Tongue (tissue), 2 donors: ENCODE measurements around the gene TRAPPC8. TPM values are rescaled to one million over a fixed set of nuclear protein-coding genes. Genes with fewer than 3 reads are reported as not detected.
A peak's percentile ranks its signal among the peaks of the same experiment; 100 is the strongest.
"Not testable (repeated sequence)": the region's sequence is repeated elsewhere in the genome, so short reads cannot be mapped to it uniquely, and the experiment has no call there.

Experiments used
- DNase-seq: peaks from one replicate; pipeline ENCODE4 v3.0.0-alpha.2; 2015
- total RNA-seq: library from RNA; depleted of rRNA; stranded (reverse); fragments of >200 nt; gene quantifications from one replicate; pipeline ENCODE4 v1.2.3, GENCODE V29; 2014

Gene TRAPPC8
- total RNA-seq: 57.1 TPM

GRCh38 chr18:31942999-31943877 lies at the start of gene TRAPPC8:
Gene TRAPPC8 (minus strand): TSS chr18:31943128. CDS start chr18:31942764, 364 bp downstream.
- DNase-seq: peak; percentile 99

DNA sequence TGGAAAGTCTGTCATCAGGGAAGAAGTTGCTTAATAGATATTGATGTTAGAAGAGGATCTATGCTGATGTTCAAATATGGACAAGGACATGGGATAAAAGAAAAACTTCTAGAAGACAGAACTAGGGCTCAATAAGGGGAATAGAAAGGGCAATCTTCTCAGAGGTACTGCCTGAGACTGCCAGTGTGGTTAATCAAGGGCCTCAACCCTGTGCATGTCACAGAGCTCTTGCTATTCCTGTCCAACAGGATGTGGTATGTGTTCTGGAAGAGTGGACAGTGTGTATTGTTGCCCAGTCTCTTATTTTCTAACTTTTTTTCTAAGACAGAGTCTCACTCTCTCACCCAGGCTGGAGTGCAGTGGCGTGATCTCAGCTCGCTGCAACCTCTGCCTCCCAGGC lies 47.9 kb upstream of the TRAPPC8 start:
- no peak for DNase-seq

GRCh38 chr18:31983976-31984375 lies 41.0 kb upstream of the TRAPPC8 start:
- no peak for DNase-seq

- no peak for DNase-seq
Measured at GRCh38 chr18:31983020-31983419, 40.1 kb upstream of the TRAPPC8 start.

DNA sequence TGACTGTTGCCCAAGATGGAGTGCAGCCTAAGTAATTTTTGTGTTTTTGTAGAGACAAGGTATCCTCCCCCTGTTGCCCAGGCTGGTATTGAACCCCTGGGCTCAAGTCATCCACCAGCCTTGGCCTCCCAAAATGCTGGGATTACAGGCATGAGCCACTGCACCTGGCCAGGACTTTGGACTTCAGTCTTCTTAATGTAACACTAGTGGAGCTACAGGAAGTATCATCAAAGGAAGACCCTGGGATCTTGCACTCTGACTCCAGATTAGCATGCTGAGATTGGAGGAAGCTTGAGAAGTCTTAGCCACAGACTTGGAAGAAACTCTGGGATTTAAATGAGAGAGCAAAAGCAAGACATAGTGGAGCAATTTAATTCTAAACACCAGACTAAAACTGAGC lies 37.9 kb upstream of the TRAPPC8 start:
- no peak for DNase-seq

- no peak for DNase-seq
Measured at GRCh38 chr18:31979714-31980113, 36.8 kb upstream of the TRAPPC8 start.

DNA sequence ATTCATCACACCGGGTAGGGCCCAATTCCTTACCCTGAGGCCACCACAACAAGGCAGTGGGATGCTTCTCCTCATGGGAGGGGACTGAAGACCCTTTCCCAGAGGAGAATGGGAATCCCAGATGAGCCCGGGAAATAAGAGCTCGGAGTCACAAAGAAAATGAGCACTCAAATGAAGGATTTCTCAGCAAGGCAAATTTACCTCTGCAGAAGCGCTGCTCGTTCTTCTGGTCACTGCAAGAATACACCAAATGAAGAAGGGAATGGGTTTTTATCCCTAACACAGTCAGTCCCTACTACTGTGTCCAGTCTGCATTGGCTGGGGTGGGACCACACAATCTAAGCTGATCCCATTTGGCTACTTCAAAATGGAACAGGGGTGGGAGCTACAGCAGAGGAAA lies 35.7 kb upstream of the TRAPPC8 start:
- DNase-seq: no peak

- DNase-seq: peak; percentile 48
Measured at GRCh38 chr18:31977270-31977872, 34.4 kb upstream of the TRAPPC8 start.

DNA sequence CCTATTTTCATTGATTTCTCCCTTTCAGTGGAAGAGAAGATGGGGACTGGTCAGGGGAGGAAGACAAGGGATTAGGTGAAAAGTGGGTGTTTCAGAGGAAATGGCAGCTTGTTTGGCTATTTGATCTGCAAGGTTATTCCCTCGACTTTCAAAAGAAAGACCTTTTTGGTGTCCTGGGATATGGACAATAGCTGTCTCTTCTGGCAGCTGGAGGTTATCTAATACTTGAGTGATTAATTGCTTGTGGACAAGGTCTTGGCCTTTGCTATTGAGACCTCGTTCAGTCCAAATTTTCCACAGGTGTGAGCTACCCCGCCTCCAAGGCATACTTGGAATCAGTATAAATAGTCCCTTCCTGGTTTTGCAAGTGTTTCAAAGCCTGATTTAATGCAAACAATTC lies 33.3 kb upstream of the TRAPPC8 start:
- no peak for DNase-seq

- DNase-seq: no peak
Measured at GRCh38 chr18:31973929-31974546, 31.1 kb upstream of the TRAPPC8 start.

GRCh38 chr18:31970617-31971016 lies 27.7 kb upstream of the TRAPPC8 start:
- no peak for DNase-seq

DNA sequence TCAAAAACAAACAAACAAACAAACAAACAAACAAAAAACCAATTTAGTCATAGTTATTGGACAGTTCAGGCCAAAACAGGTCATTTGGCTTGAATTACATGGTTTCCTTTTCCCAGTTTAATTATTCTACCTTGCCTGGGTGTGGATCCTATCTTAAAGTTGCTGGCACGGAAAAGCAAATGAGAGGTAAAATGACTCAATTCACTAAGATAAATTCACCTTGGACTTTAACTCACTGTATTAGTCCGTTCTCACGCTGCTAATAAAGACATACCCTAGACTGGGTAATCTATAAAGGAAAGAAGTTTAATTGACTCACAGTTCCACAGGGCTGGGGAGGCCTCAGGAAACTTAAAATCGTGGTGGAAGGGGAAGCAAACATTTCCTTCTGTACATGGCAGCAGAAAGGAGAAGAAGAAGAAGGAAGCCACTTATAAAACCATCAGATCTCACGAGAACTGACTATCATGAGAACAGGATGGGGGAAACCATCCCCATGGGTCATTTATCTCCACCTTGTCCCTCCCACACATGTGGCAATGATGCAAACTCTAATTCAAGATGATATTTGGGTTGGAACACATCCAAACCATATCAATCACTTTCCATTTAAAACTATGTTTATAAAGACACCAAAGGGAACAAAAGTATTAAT lies 22.5 kb upstream of the TRAPPC8 start:
- no peak for DNase-seq

- no peak for DNase-seq
Measured at GRCh38 chr18:31957728-31958127, 14.8 kb upstream of the TRAPPC8 start.

DNA sequence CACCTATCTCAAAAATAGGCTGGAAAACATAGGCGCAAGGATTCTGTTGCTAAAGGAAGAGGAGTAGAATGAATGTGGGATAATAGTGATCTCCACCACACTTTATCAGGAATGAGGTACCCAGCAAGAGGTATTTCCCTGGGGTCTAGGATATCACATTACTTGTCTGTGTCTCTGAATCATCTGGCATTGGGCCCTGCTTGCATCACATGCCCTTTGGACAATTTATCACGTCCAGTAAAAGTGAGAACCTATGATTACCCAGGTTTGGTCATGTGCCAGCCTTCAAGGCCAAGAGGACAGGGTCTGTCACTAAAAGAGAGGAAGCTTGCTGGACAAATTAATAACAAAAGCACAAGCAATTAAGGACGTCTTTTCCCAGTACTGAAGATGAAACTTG lies 11.4 kb upstream of the TRAPPC8 start:
- no peak for DNase-seq

GRCh38 chr18:31953699-31954098 lies 10.8 kb upstream of the TRAPPC8 start:
- DNase-seq: not testable (repeated sequence)

- no peak for DNase-seq
Measured at GRCh38 chr18:31952223-31952622, 9.3 kb upstream of the TRAPPC8 start.

DNA sequence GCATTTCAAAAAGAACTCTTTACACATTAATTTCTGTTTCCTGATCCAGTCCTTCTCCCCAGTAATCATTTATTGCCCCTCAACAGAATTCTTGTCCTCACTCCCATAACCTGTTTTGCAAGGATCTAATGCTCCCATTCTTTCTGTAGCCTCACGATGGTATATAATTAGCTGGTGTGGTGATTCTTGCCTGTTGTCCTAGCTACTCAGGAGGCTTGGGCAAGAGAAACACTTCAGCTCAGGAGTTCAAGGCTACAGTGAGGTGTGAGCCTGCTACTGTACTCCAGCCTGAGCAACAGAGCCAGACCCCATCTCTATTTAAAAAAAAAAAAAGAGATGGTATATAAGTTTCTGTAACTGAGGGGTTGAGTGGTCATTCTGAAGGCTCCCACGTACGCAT lies 7.7 kb upstream of the TRAPPC8 start:
- no peak for DNase-seq

DNA sequence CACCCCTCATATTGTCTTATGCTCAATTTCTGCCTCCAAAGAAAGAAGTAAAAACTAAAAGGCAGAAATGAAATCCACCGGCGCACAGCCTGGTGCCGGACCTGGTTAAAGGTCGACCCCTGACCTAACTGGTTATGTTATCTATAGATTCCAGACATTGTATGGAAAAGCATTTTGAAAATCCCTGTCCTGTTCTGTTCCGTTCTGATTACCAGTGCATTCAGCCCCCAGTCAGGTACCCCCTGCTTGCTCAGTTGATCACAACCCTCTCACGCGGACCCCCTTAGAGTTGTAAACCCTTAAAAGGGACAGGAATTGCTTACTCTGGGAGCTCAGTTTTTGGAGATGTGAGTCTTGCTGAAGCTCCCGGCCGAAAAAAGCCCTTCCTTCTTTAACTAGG lies 5.4 kb upstream of the TRAPPC8 start:
- DNase-seq: not testable (repeated sequence)

- DNase-seq: no peak
Measured at GRCh38 chr18:31946305-31947046, 3.5 kb upstream of the TRAPPC8 start.

DNA sequence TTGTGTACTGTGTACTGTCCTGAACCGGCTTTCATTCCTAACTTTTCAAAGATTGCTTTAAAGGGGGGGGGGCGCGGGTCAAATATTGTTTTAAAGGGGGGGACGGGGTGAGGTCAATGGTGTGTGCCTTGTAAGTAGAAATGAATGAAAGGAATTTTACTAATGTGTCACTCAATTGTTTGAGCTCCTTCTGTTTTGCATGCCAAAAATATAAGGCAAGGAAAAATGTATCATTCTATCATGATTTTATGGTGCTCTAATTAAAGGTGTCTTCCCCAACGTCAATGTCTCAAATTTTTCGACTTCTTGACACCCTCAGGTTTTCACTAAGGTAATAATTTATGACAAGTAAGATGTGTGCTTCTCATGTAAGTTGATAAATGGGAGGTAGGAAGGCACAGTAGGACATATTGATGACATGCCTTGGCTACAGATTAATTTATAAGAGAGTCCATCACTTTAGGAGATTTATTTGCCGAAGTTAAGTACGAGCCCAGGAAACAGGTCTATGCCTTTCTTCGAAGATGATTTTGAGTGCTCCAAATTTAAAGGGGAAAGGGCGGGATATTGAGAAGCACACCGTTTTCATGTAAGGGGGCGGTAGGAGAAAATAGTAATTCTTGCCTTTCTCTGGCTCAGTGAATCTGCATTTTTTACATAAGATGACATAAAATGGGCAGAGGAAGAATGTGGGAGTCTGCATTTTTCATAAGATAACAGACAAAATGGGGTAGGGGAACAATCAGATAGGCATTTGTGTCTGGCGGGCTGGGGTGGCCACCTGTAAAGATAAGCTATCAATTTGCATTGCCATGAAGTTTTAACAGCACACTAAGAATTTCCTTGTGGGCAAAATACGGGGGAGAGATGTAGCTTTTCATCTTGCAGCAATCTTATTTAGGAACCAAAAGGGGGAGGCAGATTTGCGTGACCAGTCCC lies 1.2 kb upstream of the TRAPPC8 start:
- no peak for DNase-seq
